KMS-11 (cell line): ENCODE measurements around the gene ANP32A.

Experiments used
- H2AFZ ChIP-seq: fragments of 200-600 bp; sonication (generic); 2 replicates; pipeline ENCODE4 v1.6.1; 2016; ENCODE audit warnings: antibody characterized with exemption, mixed run types, low read depth
- H3K27ac ChIP-seq: fragments of 200-600 bp; sonication (generic); 2 replicates; pipeline ENCODE4 v1.6.1; 2016; ENCODE audit warnings: mild to moderate bottlenecking, mixed run types
- H3K27me3 ChIP-seq: fragments of 200-600 bp; sonication (generic); 2 replicates; pipeline ENCODE4 v1.6.1; 2017; ENCODE audit warnings: mild to moderate bottlenecking, low read depth, mixed run types, moderate library complexity; ENCODE audit not compliant: insufficient read depth
- H3K36me3 ChIP-seq: fragments of 200-600 bp; sonication (generic); 2 replicates; pipeline ENCODE4 v1.6.1; 2017; ENCODE audit warnings: mild to moderate bottlenecking, mixed run types; ENCODE audit not compliant: insufficient read depth
- H3K4me1 ChIP-seq: fragments of 200-600 bp; sonication (generic); 2 replicates; pipeline ENCODE4 v1.6.1; 2016; ENCODE audit warnings: mild to moderate bottlenecking, low read depth, mixed run types; ENCODE audit not compliant: poor library complexity, severe bottlenecking
- H3K4me2 ChIP-seq: fragments of 200-600 bp; sonication (generic); 2 replicates; pipeline ENCODE4 v1.7.0; 2016; ENCODE audit warnings: mild to moderate bottlenecking, mixed run types
- H3K4me3 ChIP-seq: fragments of 200-600 bp; sonication (generic); IDR thresholded peaks from 2 replicates; pipeline ENCODE4 v1.6.1; 2017; ENCODE audit warnings: low read depth, low read length, mixed read lengths; ENCODE audit not compliant: insufficient read depth
- H3K79me2 ChIP-seq: fragments of 200-600 bp; sonication (generic); 2 replicates; pipeline ENCODE4 v1.6.1; 2016; ENCODE audit warnings: low read depth, mixed run types; ENCODE audit not compliant: insufficient read depth
- H3K9ac ChIP-seq: fragments of 200-600 bp; sonication (generic); 2 replicates; pipeline ENCODE4 v1.6.1; 2016; ENCODE audit warnings: mild to moderate bottlenecking, mixed run types
- H4K20me1 ChIP-seq: fragments of 200-600 bp; sonication (generic); 2 replicates; pipeline ENCODE4 v1.6.1; 2016; ENCODE audit warnings: mild to moderate bottlenecking, mixed run types; ENCODE audit not compliant: insufficient read depth
- CTCF ChIP-seq: fragments of 200-600 bp; sonication (generic); conservative IDR thresholded peaks from 2 replicates; pipeline ENCODE4 v1.6.1; 2017; ENCODE audit warnings: low read depth, mild to moderate bottlenecking, antibody characterized with exemption, low read length, moderate library complexity, mixed read lengths

The ANP32A gene

GRCh38 chr15:68852461-68852860, 31.8 kb upstream of the ANP32A start:
- H3K4me3 ChIP-seq, result no peak overlapping the region

GRCh38 chr15:68851971-68852370, 31.3 kb upstream of the ANP32A start:
- Histone ChIP-seq H3K9ac (no peak overlapping the region), H3K79me2 (no peaks in the 10 kb centered on the region), H4K20me1 (no peaks in the 10 kb centered on the region), H3K27ac (no peak overlapping the region), H3K27me3 (no peaks in the 10 kb centered on the region), H3K36me3 (no peaks in the 10 kb centered on the region), H2AFZ (no peak overlapping the region), H3K4me3 (no peak overlapping the region), H3K4me1 (no peaks in the 10 kb centered on the region), H3K4me2 (no peak overlapping the region)
- TF ChIP-seq CTCF, result no peak

More at GRCh38 chr15:68852461-68852860, 31.8 kb upstream of the ANP32A start:
- Histone ChIP-seq H3K27me3 (no peaks in the 10 kb centered on the region), H3K4me2 (no peak overlapping the region), H3K79me2 (no peaks in the 10 kb centered on the region), H3K4me1 (no peaks in the 10 kb centered on the region), H3K27ac (no peak overlapping the region), H3K9ac (no peak overlapping the region), H2AFZ (no peak overlapping the region), H3K36me3 (no peaks in the 10 kb centered on the region), H4K20me1 (no peaks in the 10 kb centered on the region)
- TF ChIP-seq CTCF, result no peak

- Histone ChIP-seq H3K79me2 (no peaks in the 10 kb centered on the region), H3K36me3 (no peaks in the 10 kb centered on the region), H2AFZ (no peak overlapping the region), H3K27me3 (no peaks in the 10 kb centered on the region), H3K9ac (no peak overlapping the region), H3K4me2 (no peak overlapping the region), H3K4me3 (no peak overlapping the region), H3K27ac (no peak overlapping the region), H3K4me1 (peaks cover 18% of the 10 kb centered on the region), H4K20me1 (no peaks in the 10 kb centered on the region)
- TF ChIP-seq CTCF, result no peak
These were observed 28.8 kb upstream of the ANP32A start for GRCh38 chr15:68849497-68849896.

- Histone ChIP-seq H3K27me3 (no peaks in the 10 kb centered on the region), H3K4me2 (no peak overlapping the region)
These were observed 26.2 kb upstream of the ANP32A start for GRCh38 chr15:68846851-68847439.

More at GRCh38 chr15:68846851-68847439, 26.2 kb upstream of the ANP32A start:
- Histone ChIP-seq H3K27ac (no peak overlapping the region), H3K4me3 (no peak overlapping the region), H3K9ac (no peak overlapping the region), H3K36me3 (no peaks in the 10 kb centered on the region), H4K20me1 (no peaks in the 10 kb centered on the region), H3K79me2 (no peaks in the 10 kb centered on the region), H2AFZ (no peak overlapping the region), H3K4me1 (peaks cover 22% of the 10 kb centered on the region)
- no peak for TF ChIP-seq CTCF
